GM12874 (cell line): ENCODE data around the gene WDR7.

ENCODE experiments used
- TF ChIP-seq, protein P1 (sequence below): IDR thresholded peaks from 2 replicates; pipeline ENCODE4 v1.5.1; 2011; ENCODE audit warnings: low read depth, mild to moderate bottlenecking, control low read depth, low read length, moderate library complexity; ENCODE audit not compliant: insufficient read depth

WDR7 gene

DNA sequence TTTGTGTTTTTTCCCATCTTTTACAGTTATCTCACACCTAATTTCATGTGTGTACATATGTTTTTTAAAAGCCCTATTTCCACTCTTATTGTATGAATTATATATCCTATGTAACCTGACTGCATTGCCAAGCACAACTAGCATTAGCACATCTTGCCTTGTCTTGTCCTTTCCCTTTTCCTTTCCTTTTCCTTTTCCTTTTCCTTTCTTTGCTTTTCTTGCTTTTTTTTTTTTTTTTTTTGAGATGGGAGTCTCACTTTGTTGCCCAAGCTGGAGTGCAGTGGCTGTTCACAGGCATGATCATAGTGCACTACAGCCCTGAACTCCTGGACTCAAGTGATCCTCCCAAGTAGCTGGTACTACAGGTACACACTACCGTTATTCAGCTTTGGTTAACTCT lies 323.0 kb downstream of the WDR7 start:
- TF ChIP-seq, protein P1, sequence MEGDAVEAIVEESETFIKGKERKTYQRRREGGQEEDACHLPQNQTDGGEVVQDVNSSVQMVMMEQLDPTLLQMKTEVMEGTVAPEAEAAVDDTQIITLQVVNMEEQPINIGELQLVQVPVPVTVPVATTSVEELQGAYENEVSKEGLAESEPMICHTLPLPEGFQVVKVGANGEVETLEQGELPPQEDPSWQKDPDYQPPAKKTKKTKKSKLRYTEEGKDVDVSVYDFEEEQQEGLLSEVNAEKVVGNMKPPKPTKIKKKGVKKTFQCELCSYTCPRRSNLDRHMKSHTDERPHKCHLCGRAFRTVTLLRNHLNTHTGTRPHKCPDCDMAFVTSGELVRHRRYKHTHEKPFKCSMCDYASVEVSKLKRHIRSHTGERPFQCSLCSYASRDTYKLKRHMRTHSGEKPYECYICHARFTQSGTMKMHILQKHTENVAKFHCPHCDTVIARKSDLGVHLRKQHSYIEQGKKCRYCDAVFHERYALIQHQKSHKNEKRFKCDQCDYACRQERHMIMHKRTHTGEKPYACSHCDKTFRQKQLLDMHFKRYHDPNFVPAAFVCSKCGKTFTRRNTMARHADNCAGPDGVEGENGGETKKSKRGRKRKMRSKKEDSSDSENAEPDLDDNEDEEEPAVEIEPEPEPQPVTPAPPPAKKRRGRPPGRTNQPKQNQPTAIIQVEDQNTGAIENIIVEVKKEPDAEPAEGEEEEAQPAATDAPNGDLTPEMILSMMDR: no peak

DNA sequence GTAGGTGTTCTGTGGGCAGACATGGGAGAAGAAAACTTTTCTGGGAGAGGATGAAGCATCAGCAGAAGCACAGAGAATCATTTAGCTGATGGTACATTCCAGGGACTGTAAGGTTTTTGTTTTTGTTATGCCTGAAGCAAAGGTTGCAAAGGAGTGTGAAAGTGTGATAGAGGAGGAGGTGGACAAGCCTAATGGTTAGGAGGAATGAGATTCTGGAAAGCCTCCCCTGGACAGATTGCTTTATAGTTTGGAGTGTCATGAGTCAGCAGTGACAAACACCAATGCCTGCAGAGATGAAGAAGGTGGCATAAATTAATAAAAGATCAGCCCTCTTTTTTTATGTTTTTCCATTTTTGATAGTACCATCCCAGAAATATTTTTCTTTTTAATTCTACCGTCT lies 324.1 kb downstream of the WDR7 start:
- TF ChIP-seq, protein P1: no peak

GRCh38 chr18:56977309-56977708 lies 326.1 kb downstream of the WDR7 start:
- TF ChIP-seq, protein P1: no peak

DNA sequence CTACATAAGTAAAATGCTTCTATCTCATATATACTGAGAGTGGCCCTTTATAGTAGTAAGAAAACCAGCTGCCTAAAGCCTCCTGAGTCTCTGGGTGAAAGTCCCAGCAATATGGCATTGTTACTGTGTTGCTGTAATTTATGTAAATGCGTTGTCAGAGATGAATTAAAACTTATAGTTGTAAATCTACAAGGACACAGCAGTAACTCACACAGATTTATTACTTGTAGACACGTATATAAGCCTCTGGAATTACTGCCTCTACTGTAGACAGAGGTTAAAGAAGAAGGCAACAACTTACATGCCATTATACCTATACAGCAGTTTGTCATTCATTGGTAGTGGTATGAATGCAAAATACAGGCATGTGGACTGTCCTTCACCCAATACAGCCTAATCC lies 326.6 kb downstream of the WDR7 start:
- TF ChIP-seq, protein P1: no peak

GRCh38 chr18:56980151-56980550 lies 329.0 kb downstream of the WDR7 start:
- TF ChIP-seq, protein P1: no peak

- TF ChIP-seq, protein P1: no peak
Measured at GRCh38 chr18:56982766-56983165, 331.6 kb downstream of the WDR7 start.

DNA sequence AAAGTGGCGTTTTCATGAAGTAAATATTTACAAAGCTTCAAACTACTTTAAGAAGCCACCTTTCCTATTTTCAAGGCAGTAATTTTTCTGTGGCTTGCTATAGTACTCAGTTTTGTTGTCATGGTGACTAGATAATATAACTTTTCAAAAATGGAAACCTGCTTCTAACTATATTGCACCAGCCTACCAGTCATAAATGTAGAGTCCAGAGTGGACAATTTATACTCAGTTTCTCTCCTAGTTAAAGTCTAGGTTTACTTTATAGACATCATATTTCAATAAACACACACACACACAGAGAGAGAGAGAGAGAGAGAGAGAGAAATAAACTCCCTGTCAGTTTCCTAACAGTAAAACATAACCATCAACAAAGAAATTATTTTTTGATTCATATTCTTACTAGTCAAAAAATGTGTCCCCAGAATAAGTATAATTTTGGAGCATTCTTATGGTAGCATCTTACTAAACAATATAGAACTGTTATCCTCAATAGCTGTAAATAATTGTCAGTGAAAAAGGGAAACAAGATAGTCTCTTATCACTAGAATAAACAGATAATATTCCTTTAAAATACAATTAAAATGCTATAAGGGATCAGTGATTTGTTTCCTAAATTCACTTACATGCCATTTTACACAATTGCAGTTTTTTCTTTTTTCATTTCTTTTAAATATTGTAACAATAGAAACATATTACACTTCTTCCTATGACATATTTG lies 332.3 kb downstream of the WDR7 start:
- TF ChIP-seq, protein P1: no peak

DNA sequence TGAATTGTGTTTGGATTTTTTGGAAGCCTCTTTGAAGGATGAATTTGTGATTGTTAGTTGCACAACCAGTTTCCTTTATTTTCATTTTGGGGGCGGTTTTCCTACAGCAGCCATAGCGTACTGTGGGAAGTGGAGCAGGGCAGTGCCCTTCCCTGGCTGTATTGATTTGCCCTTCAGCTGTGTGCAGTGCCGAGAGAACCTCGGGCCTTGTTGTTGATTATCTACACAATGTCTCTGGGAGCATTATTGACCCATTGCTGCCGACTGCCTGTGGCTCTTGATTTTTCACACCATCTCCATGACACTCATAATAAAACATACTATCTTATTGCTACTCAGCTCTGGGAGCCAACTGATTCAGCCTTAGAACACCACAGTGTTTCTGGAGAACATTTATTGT lies 333.6 kb downstream of the WDR7 start:
- TF ChIP-seq, protein P1: no peak
